ENCODE results near the gene EYA2.

EYA2 gene

DNA sequence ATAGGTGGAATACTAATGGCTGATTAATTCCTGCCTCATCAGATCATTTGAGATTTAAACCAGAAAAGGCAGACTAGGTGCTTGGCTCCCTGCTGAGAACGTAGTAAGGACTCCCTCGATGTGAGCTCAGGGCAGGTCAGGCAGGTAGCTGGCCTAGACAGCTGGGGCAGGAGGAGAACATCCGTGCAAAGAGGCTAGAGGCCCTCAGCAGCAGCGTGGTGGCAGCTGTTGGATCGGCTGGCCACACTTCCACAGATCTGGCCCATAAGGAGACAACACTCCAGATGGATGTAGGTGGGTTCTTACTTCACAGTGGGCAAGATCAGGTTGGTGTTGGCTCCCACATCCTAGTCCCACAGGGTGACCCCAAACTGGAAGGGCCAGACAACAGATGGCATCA lies 38.5 kb downstream of the EYA2 start:
- DNase-seq (ENCODE audit: low spot score): no peak

- DNase-seq (ENCODE audit: low spot score): no peak
These were observed 40.2 kb downstream of the EYA2 start for GRCh38 chr20:46934746-46935287.

- no peak for DNase-seq (ENCODE audit: low spot score)
These were observed 40.9 kb downstream of the EYA2 start for GRCh38 chr20:46935394-46936017.

- DNase-seq (ENCODE audit: low spot score): no peak
These were observed 41.9 kb downstream of the EYA2 start for GRCh38 chr20:46936415-46937156.

GRCh38 chr20:46937157-46937523 lies 42.5 kb downstream of the EYA2 start:
- DNase-seq (ENCODE audit: low spot score): no peak

DNA sequence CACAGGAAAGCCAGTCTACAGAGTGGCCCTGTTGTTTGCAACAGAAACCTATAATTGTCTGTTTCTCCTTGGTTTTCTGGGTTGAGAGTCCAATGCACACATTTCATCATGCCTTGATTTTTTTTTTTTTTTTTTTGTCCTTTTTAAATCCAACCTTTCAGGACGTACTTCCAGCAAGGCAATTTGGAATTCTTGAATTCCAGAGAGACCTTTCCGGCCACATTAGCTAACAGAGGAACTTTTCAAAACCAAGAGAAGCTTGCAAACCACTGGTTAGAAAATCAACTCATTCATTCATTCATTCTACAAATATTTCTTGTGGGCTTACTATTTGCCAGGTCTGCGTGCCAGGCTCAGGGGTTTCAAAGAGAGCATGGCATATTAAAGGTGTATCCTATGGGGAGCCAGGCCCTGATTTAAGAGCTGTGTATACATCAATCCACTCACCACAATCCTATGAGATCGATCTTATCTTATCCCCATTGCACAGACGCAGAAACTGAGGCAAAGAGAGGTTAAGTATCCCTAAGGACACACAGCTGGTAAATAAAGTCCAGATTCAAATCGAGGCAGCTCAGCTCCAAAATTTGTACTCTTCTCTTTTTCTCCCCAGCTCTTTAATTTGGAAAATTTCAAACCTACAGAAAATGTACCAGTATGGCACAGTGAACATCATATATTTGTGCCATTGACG lies 43.0 kb downstream of the EYA2 start:
- no peak for DNase-seq (ENCODE audit: low spot score)

DNA sequence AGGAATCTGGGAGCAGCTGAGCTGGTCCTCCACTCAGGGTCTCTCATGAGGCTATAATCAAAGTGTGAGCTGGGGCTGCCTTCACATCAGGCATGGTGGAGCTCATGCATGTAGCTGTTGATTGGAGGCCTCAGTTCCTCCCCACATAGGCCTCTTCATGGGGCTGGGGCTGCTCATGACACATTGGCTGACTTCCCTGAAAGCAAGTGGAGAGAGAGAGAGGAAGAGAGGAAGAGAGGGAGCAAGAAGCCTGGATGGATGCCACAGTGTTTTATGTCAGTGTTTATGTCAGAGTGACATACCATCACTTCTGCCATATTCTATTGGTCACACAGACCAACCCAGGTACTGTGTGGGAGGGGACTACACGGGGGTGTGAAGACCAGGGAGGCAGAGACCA lies 43.8 kb downstream of the EYA2 start:
- DNase-seq (ENCODE audit: low spot score): no peak

DNA sequence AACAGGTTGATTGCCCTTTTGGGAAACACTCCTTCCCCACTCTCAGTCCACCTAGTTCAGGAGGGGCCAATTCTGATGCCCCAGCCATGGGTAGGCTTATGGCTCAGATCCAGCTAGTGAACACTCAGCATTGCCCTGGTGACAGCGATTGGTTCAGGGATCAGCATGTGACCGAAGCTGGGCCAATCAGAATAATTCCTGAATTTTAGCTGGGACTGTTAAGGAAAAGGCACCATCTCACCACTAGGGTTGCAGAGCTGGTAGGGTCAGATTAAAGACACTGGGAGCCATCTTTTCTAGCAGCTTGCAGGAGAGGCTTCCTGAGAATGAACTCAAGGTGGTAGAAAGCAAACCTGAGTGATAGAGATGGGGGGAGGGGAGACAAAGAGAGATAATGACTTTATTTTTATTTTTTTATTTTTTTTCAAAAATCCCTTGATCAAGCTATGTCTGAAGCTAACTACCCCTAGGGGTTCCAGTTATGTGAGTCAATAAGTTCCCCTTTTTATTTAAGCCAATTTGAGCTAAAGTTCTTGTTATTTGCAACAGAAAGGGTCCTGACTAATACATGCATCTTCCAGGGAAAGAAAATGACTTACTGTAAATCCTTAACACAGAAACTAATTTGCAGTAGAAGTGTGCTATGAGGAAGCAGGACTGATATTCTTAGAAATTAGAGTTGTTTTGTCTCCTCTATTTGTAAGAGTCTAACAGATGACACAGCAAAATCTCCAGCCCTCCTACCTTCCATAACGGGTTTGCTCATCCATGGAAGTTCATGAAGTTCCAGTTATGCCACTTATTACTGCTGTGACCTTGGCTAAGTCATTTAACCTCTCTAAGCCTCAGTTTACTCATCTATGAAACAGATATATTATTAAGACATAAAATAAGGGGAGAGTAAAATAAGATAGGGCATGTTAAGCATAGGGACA lies 44.7 kb downstream of the EYA2 start:
- peak; percentile 77 for DNase-seq (ENCODE audit: low spot score)

- no peak for DNase-seq (ENCODE audit: low spot score)
These were observed 46.0 kb downstream of the EYA2 start for GRCh38 chr20:46940616-46941015.

GRCh38 chr20:46941404-46941803 lies 46.8 kb downstream of the EYA2 start:
- no peak for DNase-seq (ENCODE audit: low spot score)

DNA sequence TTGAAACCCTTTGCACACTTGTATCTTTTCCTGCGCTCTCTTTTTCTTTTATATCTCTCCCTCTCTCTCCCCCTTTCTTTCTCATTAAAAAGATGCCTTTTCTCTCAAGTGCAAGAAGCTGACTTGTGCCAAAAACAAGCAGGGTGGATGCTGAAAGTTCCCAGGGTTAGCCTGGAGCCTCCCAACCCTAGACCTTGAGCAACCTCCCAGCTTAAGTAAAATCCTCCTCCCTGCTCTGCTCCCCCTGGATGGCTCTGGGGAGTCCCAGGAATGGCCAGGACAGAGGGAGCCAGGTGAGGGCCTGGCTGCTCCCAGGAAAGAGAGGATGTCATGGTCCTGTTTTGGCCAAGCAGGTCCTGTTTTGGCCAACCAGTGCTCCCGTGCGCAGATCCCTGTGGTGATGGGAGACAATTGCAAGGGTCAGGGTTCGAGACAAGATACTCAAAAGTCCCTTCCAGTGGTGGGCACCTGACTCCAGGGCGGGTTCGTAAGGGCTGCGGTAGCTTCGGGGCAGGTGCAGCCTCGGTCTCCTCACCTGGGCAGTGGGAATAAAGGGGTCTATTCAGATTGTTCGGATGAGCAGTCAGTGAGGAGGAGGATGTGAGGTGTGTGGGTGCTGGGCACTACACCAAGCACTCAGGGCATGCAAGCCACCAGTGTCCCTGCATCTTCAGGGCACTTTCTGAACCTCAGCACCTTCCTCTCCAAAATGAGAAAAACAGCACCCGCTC lies 49.4 kb downstream of the EYA2 start:
- DNase-seq (ENCODE audit: low spot score): no peak

DNA sequence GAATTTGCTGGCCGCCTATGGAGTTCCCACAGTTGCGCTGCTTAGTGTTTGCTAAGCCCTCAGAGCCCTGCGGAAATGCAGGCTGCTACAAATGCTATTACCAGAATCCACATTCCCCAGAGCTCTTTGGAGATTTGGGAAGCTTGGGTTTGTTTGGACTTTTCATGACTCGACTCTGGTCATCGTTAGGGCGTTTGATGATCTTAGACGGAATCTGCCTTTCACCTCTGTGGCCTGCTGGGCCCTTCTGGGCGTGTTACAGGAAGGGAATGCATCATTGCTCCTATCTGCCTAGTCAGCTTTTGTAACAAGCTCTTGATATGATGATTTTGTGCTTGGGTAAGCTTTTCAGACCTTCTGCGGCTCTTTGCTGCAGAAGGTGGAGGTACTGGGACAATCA lies 50.8 kb downstream of the EYA2 start:
- DNase-seq (ENCODE audit: low spot score): no peak

GRCh38 chr20:46946181-46946624 lies 51.6 kb downstream of the EYA2 start:
- no peak for DNase-seq (ENCODE audit: low spot score)

DNA sequence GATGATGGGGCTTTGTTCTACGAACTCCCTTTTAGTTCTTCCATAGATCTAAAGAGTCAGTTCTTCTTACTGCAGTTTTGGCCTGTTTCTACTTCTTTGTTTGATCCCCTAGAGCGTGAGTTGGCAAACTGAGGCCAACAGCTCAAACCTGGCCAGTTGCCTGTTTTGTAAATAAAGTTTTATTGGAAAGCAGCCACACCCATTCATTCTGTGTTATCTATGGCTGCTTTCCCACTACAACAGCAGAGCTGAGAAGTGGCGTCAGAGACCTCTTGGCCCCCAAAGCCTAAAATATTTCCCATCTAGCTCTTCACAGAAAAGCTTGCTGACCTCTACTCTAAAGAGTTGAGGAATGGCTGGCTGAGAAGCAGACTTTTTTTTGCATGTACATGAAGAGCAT lies 52.2 kb downstream of the EYA2 start:
- no peak for DNase-seq (ENCODE audit: low spot score)

DNA sequence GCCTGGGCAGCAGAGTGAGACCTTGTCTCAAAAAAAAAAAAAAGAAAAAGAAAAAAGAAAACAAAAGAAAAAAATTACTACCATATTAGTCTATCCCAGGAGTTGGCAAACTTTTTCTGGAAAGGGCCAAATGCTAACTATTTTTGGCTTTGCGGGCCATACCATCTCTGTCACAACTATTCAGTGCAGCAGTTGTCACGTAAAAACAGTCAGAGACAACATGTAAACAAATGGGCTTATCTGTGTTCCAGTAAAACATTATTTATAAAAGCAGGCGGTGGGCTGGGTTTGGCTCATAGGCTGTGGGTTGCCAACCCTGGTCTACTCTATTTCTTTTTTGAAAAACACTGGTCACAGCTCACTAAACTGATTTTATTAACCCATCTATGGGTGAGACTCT lies 53.4 kb downstream of the EYA2 start:
- DNase-seq (ENCODE audit: low spot score): no peak

DNA sequence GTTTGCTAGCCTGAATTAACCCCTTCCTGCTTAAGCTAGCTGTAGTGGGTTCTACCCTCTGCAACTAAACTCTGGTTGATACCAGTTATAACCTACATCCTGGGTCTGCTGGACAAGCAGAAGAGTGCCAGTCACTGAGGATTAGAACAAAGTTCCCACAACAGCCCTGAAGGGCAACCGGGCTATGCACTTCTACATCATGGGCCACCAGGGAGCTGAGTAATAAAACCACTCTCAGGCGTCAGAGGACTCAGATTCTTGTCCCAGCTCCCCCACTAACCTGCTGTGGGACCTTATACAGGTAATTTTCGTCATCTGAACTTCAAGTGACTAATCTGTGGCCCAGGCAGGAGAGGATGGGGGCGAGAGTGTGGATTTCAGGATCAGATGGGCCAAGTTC lies 56.8 kb downstream of the EYA2 start:
- no peak for DNase-seq (ENCODE audit: low spot score)

DNA sequence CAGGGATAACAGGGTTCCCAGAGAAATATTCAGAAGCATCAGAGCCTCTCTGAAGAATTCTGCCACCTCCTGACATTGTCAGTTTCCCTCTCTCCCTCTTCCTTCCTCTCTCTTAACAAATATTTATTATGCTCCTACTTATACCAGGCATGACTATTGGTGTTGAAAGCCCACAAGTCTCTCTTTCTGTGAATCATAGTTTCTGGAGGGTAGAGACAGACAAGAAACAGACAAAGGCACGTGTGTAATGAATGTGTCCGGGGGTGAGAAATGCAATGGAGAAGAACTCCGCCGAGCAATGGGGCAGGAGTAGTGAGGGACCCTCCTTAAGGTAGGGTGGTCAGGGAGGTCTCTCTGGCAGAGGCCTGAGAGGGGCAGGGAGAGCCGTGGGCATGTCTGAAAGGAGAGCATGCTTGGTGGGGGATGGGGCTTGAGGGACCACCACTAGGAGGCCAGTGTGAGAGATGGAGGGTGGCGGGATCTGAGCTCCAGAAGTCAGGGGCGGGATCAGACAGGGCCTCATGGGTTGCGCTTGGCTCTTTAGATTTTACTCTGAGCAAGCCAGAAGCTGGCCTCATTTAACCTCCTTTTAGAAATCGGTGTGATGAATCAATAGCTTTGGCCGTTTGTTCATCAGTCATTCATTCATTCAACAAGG lies 57.3 kb downstream of the EYA2 start:
- no peak for DNase-seq (ENCODE audit: low spot score)

GRCh38 chr20:46953596-46953995 lies 59.0 kb downstream of the EYA2 start:
- DNase-seq (ENCODE audit: low spot score): no peak

DNA sequence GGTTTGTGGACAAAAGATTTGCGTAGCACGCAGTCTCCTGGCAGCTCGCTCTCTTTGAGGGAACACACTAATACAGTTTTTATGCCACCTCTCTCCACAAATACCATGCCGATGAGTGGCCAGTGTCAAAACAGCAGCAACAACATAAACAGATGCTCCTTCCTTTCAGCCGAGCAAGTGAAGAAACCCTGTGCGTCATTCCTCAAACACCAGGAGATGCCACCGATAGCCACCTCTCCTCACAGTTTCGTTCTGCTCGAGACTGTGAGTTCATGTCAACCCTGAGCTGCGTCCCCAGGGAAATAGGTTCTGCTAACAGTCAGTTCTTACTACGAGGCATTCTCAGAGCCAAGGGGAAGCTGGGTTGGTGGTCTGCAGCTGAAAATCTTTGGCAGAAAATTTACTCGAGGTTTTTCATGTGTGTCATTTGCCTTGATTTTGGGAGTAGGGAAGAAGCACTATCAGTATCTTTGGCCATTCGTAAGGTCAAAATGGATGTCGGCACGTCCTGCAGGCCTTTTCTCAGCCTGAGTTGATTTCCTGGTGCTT lies 59.9 kb downstream of the EYA2 start:
- DNase-seq (ENCODE audit: low spot score): no peak

Measured in NAMALWA (cell line).